Sigmoid colon (tissue), 4 donors: ENCODE data around the gene TSPAN9.

ENCODE experiments used
- CTCF ChIP-seq, 4 experiments: fragments of 450-650 bp in 3 of 4; fragments of 200-600 bp in 1 of 4; IDR thresholded peaks; one replicate each; pipeline ENCODE4 v1.5.1; 2016 to 2019; ENCODE audit warnings: antibody characterized with exemption in 4 of 4, mild to moderate bottlenecking in 3 of 4, moderate library complexity in 2 of 4
- EP300 ChIP-seq, 4 donors: sonication (generic); formaldehyde crosslinking; IDR thresholded peaks; one replicate each; pipeline ENCODE4 v1.6.1; 2017; ENCODE audit warnings: antibody characterized with exemption in 4 of 4
- POLR2A ChIP-seq, 2 donors: fragments of 450-650 bp; IDR thresholded peaks; one replicate each; pipeline ENCODE4 v1.6.1; 2016; ENCODE audit warnings: antibody characterized with exemption in 2 of 2, mild to moderate bottlenecking in 2 of 2, moderate library complexity in 2 of 2

- TF ChIP-seq EP300 (IDR thresholded peaks at IDR 0.05) (no peak), CTCF (IDR thresholded peaks at IDR 0.05) (no peak), POLR2A (IDR thresholded peaks at IDR 0.05) (no peak)
Measured at GRCh38 chr12:3251691-3252090, 174.5 kb downstream of the TSPAN9 start.
